ENCODE data around the gene ESPNL.

- no peak for TF ChIP-seq CTCF (IDR thresholded peaks at IDR 0.05)
- TF ChIP-seq POLR2A (IDR thresholded peaks at IDR 0.05) = no peak
- no peak for TF ChIP-seq EP300 (IDR thresholded peaks at IDR 0.05)
These were observed 27.9 kb downstream of the ESPNL start for GRCh38 chr2:238128061-238128440.

All from tibial nerve (tissue), 4 donors.